ENCODE data around the gene MITF. TPM values are rescaled to one million over a fixed set of nuclear protein-coding genes. Genes with fewer than 3 reads are reported as not detected.

MITF gene
- polyA plus RNA-seq, 1 donor (not counting 4 experiments of a cell fraction or from before 2014, with no cell fraction given): 2.7 TPM

DNA sequence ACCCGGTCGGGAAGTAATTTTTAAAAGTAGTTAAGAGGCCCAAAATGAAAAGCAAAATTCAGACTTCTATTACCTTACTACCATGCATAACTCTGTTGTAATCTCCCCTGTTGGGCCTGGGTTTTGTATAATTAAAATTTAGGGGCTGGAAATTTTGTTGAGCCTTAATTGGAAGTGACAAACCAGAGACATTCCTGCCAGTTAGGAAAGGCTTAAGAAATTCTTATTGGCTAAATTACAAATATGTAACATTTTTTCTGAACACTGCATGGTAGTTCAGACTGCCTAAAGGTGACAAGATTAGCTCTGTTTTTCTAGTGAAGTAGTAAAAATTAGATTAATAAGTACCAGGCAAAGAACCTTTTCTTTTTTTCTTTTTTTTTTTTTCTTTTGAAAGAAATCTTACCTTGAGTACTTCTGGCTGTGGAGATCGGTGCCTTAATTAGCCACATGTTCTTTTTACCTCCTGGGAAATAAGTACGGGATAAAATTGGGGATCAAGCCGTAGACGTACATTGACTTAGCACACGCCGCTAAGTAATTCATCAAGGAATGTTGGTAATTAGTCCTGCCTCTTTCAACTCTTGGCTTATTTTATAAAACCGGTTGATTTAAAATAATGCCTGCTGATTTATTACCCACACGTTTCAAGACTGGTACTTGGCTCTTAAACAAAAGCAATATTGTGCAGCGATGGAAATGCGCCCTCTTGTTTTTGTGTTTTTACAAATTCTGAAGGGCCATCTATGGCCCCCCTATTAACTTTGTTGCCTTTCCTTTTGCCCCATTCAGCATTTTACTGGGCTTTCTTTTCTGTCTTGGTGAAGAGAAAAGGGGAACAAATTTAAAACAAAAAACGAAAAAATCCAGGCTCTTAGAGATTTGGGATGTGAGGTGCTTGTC, 149.0 kb downstream of the MITF start:
- no peak overlapping the region for H3K4me3 ChIP-seq (ENCODE audit: control insufficient read depth in 2 of 3, extremely low read depth in 1 of 3, insufficient read depth in 2 of 3, low read depth in 1 of 3, low read length in 3 of 3)
- peaks cover 6% of the 10 kb centered on the region for H3K4me1 ChIP-seq (ENCODE audit: control insufficient read depth, extremely low read depth, insufficient read depth, low read length)
- dilution Hi-C loops (cut with MboI; ENCODE audit: extremely low pct_ligation_motif_present, low sequenced_read_pairs): no loop called here
- H3K36me3 ChIP-seq (ENCODE audit: control insufficient read depth in 2 of 2, extremely low read depth in 1 of 2, insufficient read depth in 2 of 2, low read length in 2 of 2): no peaks in the 10 kb centered on the region
- no peak for DNase-seq (ENCODE audit: low read depth, low spot score)
- H4K20me1 ChIP-seq (ENCODE audit: control insufficient read depth, extremely low read depth, insufficient read depth, low read length): no peaks in the 10 kb centered on the region
- no peaks in the 10 kb centered on the region for H3K27me3 ChIP-seq (ENCODE audit: control insufficient read depth, extremely low read depth, insufficient read depth, low read length)
- H3K9ac ChIP-seq (ENCODE audit: control insufficient read depth, extremely low read depth, insufficient read depth, low read length): no peak overlapping the region
- H3K79me2 ChIP-seq (ENCODE audit: control insufficient read depth, insufficient read depth, low read length): no peaks in the 10 kb centered on the region
- no peaks in the 10 kb centered on the region for H3K9me1 ChIP-seq (ENCODE audit: control insufficient read depth, extremely low read depth, insufficient read depth, low read length)
- no peak overlapping the region for H3K27ac ChIP-seq (ENCODE audit: control insufficient read depth, insufficient read depth, low read length)
- TF ChIP-seq, protein P1, sequence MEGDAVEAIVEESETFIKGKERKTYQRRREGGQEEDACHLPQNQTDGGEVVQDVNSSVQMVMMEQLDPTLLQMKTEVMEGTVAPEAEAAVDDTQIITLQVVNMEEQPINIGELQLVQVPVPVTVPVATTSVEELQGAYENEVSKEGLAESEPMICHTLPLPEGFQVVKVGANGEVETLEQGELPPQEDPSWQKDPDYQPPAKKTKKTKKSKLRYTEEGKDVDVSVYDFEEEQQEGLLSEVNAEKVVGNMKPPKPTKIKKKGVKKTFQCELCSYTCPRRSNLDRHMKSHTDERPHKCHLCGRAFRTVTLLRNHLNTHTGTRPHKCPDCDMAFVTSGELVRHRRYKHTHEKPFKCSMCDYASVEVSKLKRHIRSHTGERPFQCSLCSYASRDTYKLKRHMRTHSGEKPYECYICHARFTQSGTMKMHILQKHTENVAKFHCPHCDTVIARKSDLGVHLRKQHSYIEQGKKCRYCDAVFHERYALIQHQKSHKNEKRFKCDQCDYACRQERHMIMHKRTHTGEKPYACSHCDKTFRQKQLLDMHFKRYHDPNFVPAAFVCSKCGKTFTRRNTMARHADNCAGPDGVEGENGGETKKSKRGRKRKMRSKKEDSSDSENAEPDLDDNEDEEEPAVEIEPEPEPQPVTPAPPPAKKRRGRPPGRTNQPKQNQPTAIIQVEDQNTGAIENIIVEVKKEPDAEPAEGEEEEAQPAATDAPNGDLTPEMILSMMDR (optimal IDR thresholded peaks at IDR 0.05 in 1 of 3, IDR thresholded peaks at IDR 0.05 in 1 of 3, conservative IDR thresholded peaks at IDR 0.05 in 1 of 3; ENCODE audit: extremely low read depth in 1 of 3, insufficient read depth in 2 of 3, low read length in 3 of 3): no peak
- TF ChIP-seq EZH2 (IDR thresholded peaks at IDR 0.05; ENCODE audit: low read length): no peak
- no peak for FAIRE-seq
- no peaks in the 10 kb centered on the region for H3K9me3 ChIP-seq (ENCODE audit: control insufficient read depth, low read depth, low read length)
- H2AFZ ChIP-seq (ENCODE audit: control insufficient read depth, low read length): no peak overlapping the region
- H3K4me2 ChIP-seq (ENCODE audit: control insufficient read depth, extremely low read depth, insufficient read depth, low read depth, low read length): no peak overlapping the region

DNA sequence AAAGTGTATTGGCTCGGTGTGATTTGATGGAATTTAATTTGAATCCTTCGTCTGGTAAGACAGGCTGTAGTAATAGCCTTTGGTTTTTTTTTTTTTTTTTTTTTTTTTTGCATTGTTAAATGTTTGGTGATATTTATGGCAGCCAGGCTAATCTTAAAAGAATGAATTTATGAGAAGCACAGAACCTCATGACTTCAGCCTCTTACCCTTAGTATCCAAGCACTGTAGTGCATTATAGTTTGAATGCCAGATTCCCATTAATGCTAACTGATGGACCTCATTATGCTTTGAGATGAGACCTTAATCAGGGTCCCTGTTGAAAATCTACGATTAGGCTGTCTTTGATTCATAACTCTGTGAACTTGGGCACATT, 149.7 kb downstream of the MITF start:
- Histone ChIP-seq H3K4me1 (ENCODE audit: control insufficient read depth, extremely low read depth, insufficient read depth, low read length) (peaks cover 6% of the 10 kb centered on the region), H3K27me3 (ENCODE audit: control insufficient read depth, extremely low read depth, insufficient read depth, low read length) (no peaks in the 10 kb centered on the region), H2AFZ (ENCODE audit: control insufficient read depth, low read length) (no peak overlapping the region), H3K9ac (ENCODE audit: control insufficient read depth, extremely low read depth, insufficient read depth, low read length) (no peak overlapping the region), H3K9me3 (ENCODE audit: control insufficient read depth, low read depth, low read length) (no peaks in the 10 kb centered on the region), H4K20me1 (ENCODE audit: control insufficient read depth, extremely low read depth, insufficient read depth, low read length) (no peaks in the 10 kb centered on the region), H3K9me1 (ENCODE audit: control insufficient read depth, extremely low read depth, insufficient read depth, low read length) (no peaks in the 10 kb centered on the region), H3K4me3 (ENCODE audit: control insufficient read depth in 2 of 3, extremely low read depth in 1 of 3, insufficient read depth in 2 of 3, low read depth in 1 of 3, low read length in 3 of 3) (no peak overlapping the region), H3K4me2 (ENCODE audit: control insufficient read depth, extremely low read depth, insufficient read depth, low read depth, low read length) (no peak overlapping the region), H3K36me3 (ENCODE audit: control insufficient read depth in 2 of 2, extremely low read depth in 1 of 2, insufficient read depth in 2 of 2, low read length in 2 of 2) (no peaks in the 10 kb centered on the region), H3K27ac (ENCODE audit: control insufficient read depth, insufficient read depth, low read length) (no peak overlapping the region), H3K79me2 (ENCODE audit: control insufficient read depth, insufficient read depth, low read length) (no peaks in the 10 kb centered on the region)
- DNase-seq (ENCODE audit: low read depth, low spot score) (no peak), FAIRE-seq (no peak)
- no peak for TF ChIP-seq EZH2 (IDR thresholded peaks at IDR 0.05; ENCODE audit: low read length)
- TF ChIP-seq, protein P1 (optimal IDR thresholded peaks at IDR 0.05 in 1 of 3, IDR thresholded peaks at IDR 0.05 in 1 of 3, conservative IDR thresholded peaks at IDR 0.05 in 1 of 3; ENCODE audit: extremely low read depth in 1 of 3, insufficient read depth in 2 of 3, low read length in 3 of 3): no peak
- dilution Hi-C loops (cut with MboI; ENCODE audit: extremely low pct_ligation_motif_present, low sequenced_read_pairs): no loop called here

Measured in keratinocyte (primary cell).